Endodermal cell (in vitro differentiated cells): ENCODE measurements around the gene CPEB3. TPM values are rescaled to one million over a fixed set of nuclear protein-coding genes. Genes with fewer than 3 reads are reported as not detected.

Source experiments
- DNase-seq: peaks from one replicate; pipeline ENCODE4 v3.0.0-alpha.2; 2017
- H3K27ac ChIP-seq: 2 replicates; pipeline ENCODE4 v1.5.1; 2013; ENCODE audit warnings: mild to moderate bottlenecking, low read depth, low read length, moderate library complexity
- H3K27me3 ChIP-seq: 2 replicates; pipeline ENCODE4 v1.6.1; 2013; ENCODE audit warnings: mild to moderate bottlenecking, low read length, moderate library complexity; ENCODE audit not compliant: insufficient read depth, control insufficient read depth, poor library complexity, severe bottlenecking
- H3K36me3 ChIP-seq: 2 replicates; pipeline ENCODE4 v1.7.0; 2013; ENCODE audit warnings: mild to moderate bottlenecking, low read length, moderate library complexity; ENCODE audit not compliant: control insufficient read depth, insufficient read depth
- H3K4me1 ChIP-seq: one replicate; pipeline ENCODE4 v1.7.0; 2013; ENCODE audit warnings: low read length; ENCODE audit not compliant: control insufficient read depth, insufficient read depth
- H3K4me3 ChIP-seq: 2 replicates; pipeline ENCODE4 v1.5.1; 2013; ENCODE audit warnings: mild to moderate bottlenecking, low read length, moderate library complexity
- H3K9ac ChIP-seq: 2 replicates; pipeline ENCODE4 v1.6.1; 2013; ENCODE audit warnings: mild to moderate bottlenecking, low read length, moderate library complexity; ENCODE audit not compliant: poor library complexity, severe bottlenecking; ENCODE audit errors: extremely low read depth
- H3K9me3 ChIP-seq: 2 replicates; pipeline ENCODE4 v1.6.1; 2013; ENCODE audit warnings: mild to moderate bottlenecking, low read length, moderate library complexity; ENCODE audit not compliant: control insufficient read depth
- H3K27ac Mint-ChIP-seq: 2 replicates; pipeline ENCODE4 v1.8.0; 2020; ENCODE audit warnings: mixed read lengths
- H3K27me3 Mint-ChIP-seq: 2 replicates; pipeline ENCODE4 v1.8.0; 2021; ENCODE audit warnings: mild to moderate bottlenecking, mixed read lengths; ENCODE audit not compliant: insufficient read depth
- H3K36me3 Mint-ChIP-seq: 2 replicates; pipeline ENCODE4 v1.8.0; 2020; ENCODE audit warnings: low read depth, mixed read lengths
- H3K4me1 Mint-ChIP-seq: 2 replicates; pipeline ENCODE4 v1.8.0; 2020; ENCODE audit warnings: mixed read lengths
- H3K4me3 Mint-ChIP-seq: 2 replicates; pipeline ENCODE4 v1.8.0; 2020; ENCODE audit warnings: mild to moderate bottlenecking, moderate library complexity, mixed read lengths
- H3K9me3 Mint-ChIP-seq: 2 replicates; pipeline ENCODE4 v1.8.0; 2020; ENCODE audit warnings: mild to moderate bottlenecking, mixed read lengths
- CTCF ChIP-seq: fragments of 200-600 bp; sonication (generic); conservative IDR thresholded peaks from 2 replicates; pipeline ENCODE4 v1.5.0; 2021; ENCODE audit warnings: antibody characterized with exemption, mild to moderate bottlenecking
- WGBS, 2 experiments: methylation state at CpG; one replicate each; pipeline versions ENCODE4 v1.1.5 to v1.1.7; 2013; ENCODE audit warnings: missing lambda C conversion rate in 2 of 2, mixed read lengths in 1 of 2; ENCODE audit not compliant: insufficient coverage in 1 of 2, insufficient read length in 1 of 2; 5-methylcytosine and 5-hydroxymethylcytosine counted together
- total RNA-seq, 2 donors: library from RNA; stranded (reverse); fragmentation: NEBNext Ultra II Directional in 1 of 2; extraction: Animal tissue kit (Norgen Biotek cat#: 25700) in 1 of 2; gene quantifications; 2 replicates in 1 of 2; 3 replicates in 1 of 2; pipeline ENCODE4 v1.2.1, GENCODE V29; 2021

The CPEB3 gene
- total RNA-seq, 2 donors from 2014 or later = 1.1 to 1.3 TPM

- Mint-ChIP-seq H3K27ac (no peak overlapping the region), H3K4me1 (no peaks in the 10 kb centered on the region), H3K27me3 (no peaks in the 10 kb centered on the region), H3K36me3 (no peaks in the 10 kb centered on the region), H3K9me3 (no peaks in the 10 kb centered on the region), H3K4me3 (no peak overlapping the region)
- H3K9me3 ChIP-seq = no peaks in the 10 kb centered on the region
- H3K9ac ChIP-seq = no peak overlapping the region
- no peaks in the 10 kb centered on the region for H3K4me1 ChIP-seq
- no peak for TF ChIP-seq CTCF
- no peaks in the 10 kb centered on the region for H3K36me3 ChIP-seq
- no peak for DNase-seq
- H3K27me3 ChIP-seq = no peaks in the 10 kb centered on the region
- no peak overlapping the region for H3K4me3 ChIP-seq
- H3K27ac ChIP-seq = no peak overlapping the region
- 97 to 100% methylated on average over 1 of the region's 2 CpGs for WGBS, 2 experiments
Measured at GRCh38 chr10:92213049-92213448, 77.8 kb downstream of the CPEB3 start.

GRCh38 chr10:92208736-92209135 lies 82.1 kb downstream of the CPEB3 start:
- Histone ChIP-seq H3K9ac (no peak overlapping the region), H3K27ac (no peak overlapping the region), H3K36me3 (no peaks in the 10 kb centered on the region), H3K4me1 (no peaks in the 10 kb centered on the region), H3K4me3 (no peak overlapping the region), H3K27me3 (no peaks in the 10 kb centered on the region), H3K9me3 (no peaks in the 10 kb centered on the region)
- Mint-ChIP-seq H3K27me3 (no peaks in the 10 kb centered on the region), H3K4me1 (no peaks in the 10 kb centered on the region), H3K9me3 (no peaks in the 10 kb centered on the region), H3K36me3 (no peaks in the 10 kb centered on the region), H3K4me3 (no peak overlapping the region), H3K27ac (no peak overlapping the region)
- no peak for TF ChIP-seq CTCF
- no peak for DNase-seq
- WGBS, 2 experiments = 95 to 96% methylated on average over 3 of the region's 3 CpGs

GRCh38 chr10:92208157-92208720 lies 82.6 kb downstream of the CPEB3 start:
- no peak overlapping the region for H3K4me3 ChIP-seq
- H3K36me3 ChIP-seq = no peaks in the 10 kb centered on the region
- no peaks in the 10 kb centered on the region for H3K4me1 ChIP-seq
- H3K27ac ChIP-seq = no peak overlapping the region
- Mint-ChIP-seq H3K9me3 (no peaks in the 10 kb centered on the region), H3K27me3 (no peaks in the 10 kb centered on the region), H3K27ac (no peak overlapping the region), H3K4me1 (no peaks in the 10 kb centered on the region), H3K36me3 (no peaks in the 10 kb centered on the region), H3K4me3 (no peak overlapping the region)
- no peaks in the 10 kb centered on the region for H3K9me3 ChIP-seq
- H3K27me3 ChIP-seq = no peaks in the 10 kb centered on the region
- TF ChIP-seq CTCF = no peak
- H3K9ac ChIP-seq = no peak overlapping the region
- no peak for DNase-seq
